HG02623 (cell line): Measurements from ENCODE around the gene SSC5D.

ENCODE experiments used
- ATAC-seq: cut with Tn5 transposase; IDR thresholded peaks from one replicate; pipeline ENCODE4 v1.9.1; 2021; ENCODE audit warnings: moderate library complexity; ENCODE audit not compliant: unreplicated experiment

SSC5D gene

DNA sequence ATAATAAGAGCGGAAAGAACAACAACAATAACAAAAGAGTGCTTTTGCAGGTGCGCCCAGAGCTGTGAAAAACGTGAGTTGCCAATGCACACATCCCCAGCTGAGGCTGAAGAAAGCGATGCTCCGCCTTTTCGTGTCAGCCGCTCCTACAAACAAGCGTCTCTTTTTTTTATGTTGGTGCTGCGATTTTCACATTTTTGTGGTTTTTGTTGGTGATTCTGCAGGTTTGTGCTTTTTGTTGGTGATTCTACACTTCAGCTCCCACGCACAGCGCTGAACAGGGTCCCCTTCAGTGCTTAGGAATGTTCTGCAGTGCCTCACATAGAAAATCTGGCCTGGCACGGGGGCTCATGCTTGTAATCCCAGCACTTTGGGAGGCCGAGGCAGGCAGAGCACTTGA, 64.4 kb downstream of the SSC5D start:
- ATAC-seq: no peak

DNA sequence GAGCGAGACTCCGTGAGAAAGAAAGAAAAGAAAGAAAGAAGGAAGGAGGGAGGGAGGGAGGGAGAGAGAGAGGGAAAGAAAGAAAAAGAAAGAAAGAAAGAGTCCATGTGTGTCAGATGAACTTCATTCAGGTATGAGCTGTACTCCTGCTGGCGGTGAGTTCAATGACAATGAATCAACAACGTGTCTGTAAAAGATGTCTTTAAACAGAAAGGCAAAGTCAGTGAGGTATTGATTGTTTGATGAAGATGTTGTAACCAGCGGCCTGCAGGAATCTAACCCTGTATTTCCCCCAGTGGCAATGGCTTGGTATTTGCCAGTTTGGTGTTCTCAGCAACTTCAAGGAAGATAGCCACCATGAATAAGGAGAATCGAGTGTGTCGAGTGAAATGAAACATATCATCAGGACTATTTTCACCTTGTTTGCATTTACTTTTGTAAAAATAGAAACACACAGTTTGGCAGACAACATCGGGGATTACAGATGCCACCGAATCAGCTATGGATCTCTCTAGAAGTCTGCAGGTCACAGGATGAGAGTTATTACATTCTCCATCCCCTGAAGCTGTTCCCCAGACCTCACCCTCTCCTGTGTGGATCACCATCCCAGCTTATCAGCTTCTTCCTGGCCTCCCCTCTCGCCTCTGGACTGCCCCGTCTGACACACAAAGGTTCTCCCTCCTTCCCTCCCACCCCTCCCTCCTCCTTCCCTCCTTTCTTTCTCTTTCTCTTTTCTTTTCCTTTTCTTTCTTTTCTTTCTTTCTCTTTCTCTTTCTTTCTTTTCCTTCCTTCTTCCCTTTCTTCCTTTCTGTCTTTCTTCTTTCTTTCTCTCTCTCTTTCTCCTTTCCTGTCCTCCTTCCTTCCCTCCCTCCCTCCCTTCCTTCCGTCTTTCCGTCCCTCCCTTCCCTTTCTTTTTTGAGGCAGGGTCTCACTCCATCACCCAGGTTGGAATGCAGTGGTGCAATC, 65.3 kb downstream of the SSC5D start:
- ATAC-seq: no peak

GRCh38 chr19:55554302-55554701, 66.1 kb downstream of the SSC5D start:
- ATAC-seq: no peak

GRCh38 chr19:55554741-55555152, 66.5 kb downstream of the SSC5D start:
- no peak for ATAC-seq

DNA sequence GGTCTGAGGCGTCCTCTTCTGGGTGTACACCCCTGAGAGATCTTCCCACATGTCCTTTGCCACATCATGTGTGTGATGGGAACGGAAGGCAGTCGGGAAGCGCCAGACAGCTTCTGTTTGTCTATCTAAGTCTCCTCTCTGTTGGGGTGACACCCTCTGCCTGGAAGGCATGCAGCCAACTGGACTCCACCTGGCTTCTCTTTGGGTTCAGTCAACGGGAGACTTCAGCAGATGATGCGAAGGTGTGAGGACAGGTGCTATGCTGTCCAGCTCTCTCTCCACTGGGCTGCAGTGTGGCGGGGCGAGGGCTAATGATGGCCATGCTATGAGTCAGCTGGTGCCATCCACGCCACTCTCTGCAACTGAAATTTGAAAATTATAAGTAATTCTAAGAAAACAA, 71.4 kb downstream of the SSC5D start:
- ATAC-seq: no peak

GRCh38 chr19:55563261-55563690, 75.0 kb downstream of the SSC5D start:
- ATAC-seq: no peak

- ATAC-seq: no peak
These were observed 78.6 kb downstream of the SSC5D start for GRCh38 chr19:55566823-55567222.

GRCh38 chr19:55567708-55568328, 79.6 kb downstream of the SSC5D start:
- no peak for ATAC-seq
